SU-DHL-6 (cell line): Measurements from ENCODE around the gene VPREB1.
A peak's percentile ranks its signal among the peaks of the same experiment; 100 is the strongest.

Source experiments
- H2AFZ ChIP-seq: fragments of 200-600 bp; sonication (generic); 2 replicates; pipeline ENCODE4 v1.6.1; 2014; ENCODE audit warnings: low read depth, mild to moderate bottlenecking, moderate library complexity, mixed read lengths, antibody characterized with exemption, low read length; ENCODE audit not compliant: severe bottlenecking
- H3F3A ChIP-seq: fragments of 200-600 bp; shearing (Covaris generic); 2 replicates; pipeline ENCODE4 v1.6.0; 2016; ENCODE audit warnings: antibody characterized with exemption, mild to moderate bottlenecking; ENCODE audit not compliant: insufficient read depth
- H3K27ac ChIP-seq: fragments of 200-600 bp; sonication (generic); 2 replicates; pipeline ENCODE4 v1.5.1; 2016; ENCODE audit warnings: low read depth, mild to moderate bottlenecking, low read length, moderate library complexity, mixed read lengths
- H3K27me3 ChIP-seq: fragments of 200-600 bp; sonication (generic), shearing (Covaris generic); 2 replicates; pipeline ENCODE4 v1.6.0; 2014; ENCODE audit warnings: mild to moderate bottlenecking, low read length
- H3K36me3 ChIP-seq: fragments of 200-600 bp; sonication (generic); 2 replicates; pipeline ENCODE4 v1.6.1; 2014; ENCODE audit warnings: mild to moderate bottlenecking, low read length, mixed read lengths
- H3K4me2 ChIP-seq: fragments of 300-600, 200-600 bp; shearing (Covaris generic), sonication (generic); 2 replicates; pipeline ENCODE4 v1.6.0; 2014; ENCODE audit warnings: low read length, low read depth, mild to moderate bottlenecking; ENCODE audit not compliant: poor library complexity, severe bottlenecking
- H3K4me3 ChIP-seq: fragments of 200-600 bp; sonication (generic); 2 replicates; pipeline ENCODE4 v1.5.1; 2014; ENCODE audit warnings: antibody characterized with exemption, low read length, mild to moderate bottlenecking, mixed read lengths; ENCODE audit not compliant: insufficient read depth, poor library complexity, severe bottlenecking
- H3K79me2 ChIP-seq: fragments of 200-600 bp; sonication (generic); 2 replicates; pipeline ENCODE4 v1.6.1; 2014; ENCODE audit warnings: mild to moderate bottlenecking, low read length, moderate library complexity; ENCODE audit not compliant: insufficient read depth
- H3K9ac ChIP-seq: fragments of 200-600 bp; sonication (generic); 2 replicates; pipeline ENCODE4 v1.7.0; 2014; ENCODE audit warnings: mild to moderate bottlenecking, low read length
- H3K9me2 ChIP-seq: fragments of 200-600 bp; sonication (generic); replicated peaks from 2 replicates; pipeline ENCODE4 v1.6.1; 2014; ENCODE audit warnings: low read length; ENCODE audit not compliant: insufficient read depth
- H3K9me3 ChIP-seq: fragments of 200-600 bp; sonication (generic); 2 replicates; pipeline ENCODE4 v1.6.1; 2014; ENCODE audit warnings: low read length, mixed read lengths; ENCODE audit not compliant: insufficient read depth
- H4K20me1 ChIP-seq: fragments of 200-600 bp; sonication (generic); 2 replicates; pipeline ENCODE4 v1.6.1; 2014; ENCODE audit warnings: low read depth, mild to moderate bottlenecking, antibody characterized with exemption, low read length, moderate library complexity, mixed read lengths
- EZH2phosphoT487 ChIP-seq: fragments of 200-600 bp; sonication (generic), shearing (Covaris generic); conservative IDR thresholded peaks from 2 replicates; pipeline ENCODE4 v1.6.1; 2018; ENCODE audit warnings: mild to moderate bottlenecking, antibody characterized with exemption, low read length, moderate library complexity, mixed read lengths
- TF ChIP-seq, protein P1 (sequence below): fragments of 200-600 bp; sonication (generic); IDR thresholded peaks from one replicate; pipeline ENCODE4 v1.5.1; 2017; ENCODE audit warnings: antibody characterized with exemption, mild to moderate bottlenecking, low read length, moderate library complexity; ENCODE audit not compliant: insufficient read depth, poor library complexity, severe bottlenecking

VPREB1 gene

DNA sequence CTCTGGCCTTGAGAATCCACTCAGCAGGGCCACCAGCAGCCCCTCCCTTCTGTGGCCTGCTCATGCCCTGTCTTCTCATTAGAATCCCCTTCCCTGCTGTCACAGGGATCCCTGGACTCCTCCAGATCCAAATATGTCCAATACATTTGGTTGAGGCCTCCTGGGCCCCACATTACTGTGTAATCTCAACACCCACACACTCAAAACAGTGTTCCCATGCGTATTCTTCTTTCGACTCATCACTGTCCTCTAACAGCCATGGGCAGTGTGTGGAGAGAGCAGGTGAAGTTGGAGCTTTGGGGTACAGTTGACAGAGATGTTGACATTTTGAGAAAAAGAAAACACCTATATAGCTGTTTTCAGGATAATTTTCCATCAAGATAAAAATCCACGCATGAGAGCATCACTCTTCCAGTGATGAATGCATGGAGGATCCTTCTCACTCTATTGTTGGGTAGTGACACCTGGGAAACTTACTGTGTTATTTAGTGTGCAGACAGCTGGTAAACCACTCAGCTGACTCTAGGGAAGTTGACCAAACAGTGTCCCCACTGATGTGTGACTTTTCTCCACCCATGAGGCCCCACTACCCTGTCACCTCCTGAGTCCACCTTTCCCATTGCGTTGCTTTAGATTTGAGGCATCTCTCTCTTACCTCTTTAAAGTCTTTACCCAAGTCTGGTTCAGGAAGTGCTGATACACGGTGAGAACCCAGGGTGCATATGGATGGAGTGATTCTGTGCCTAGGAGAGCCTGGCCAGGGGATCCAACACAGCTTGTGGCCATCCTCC, 28.7 kb upstream of the VPREB1 start:
- Histone ChIP-seq H3K9me3 (no peaks in the 10 kb centered on the region), H3K27ac (no peak overlapping the region), H3K9me2 (no peaks in the 10 kb centered on the region), H3K9ac (no peak overlapping the region), H3K27me3 (no peaks in the 10 kb centered on the region), H3K36me3 (no peaks in the 10 kb centered on the region), H3K4me2 (no peak overlapping the region), H4K20me1 (no peaks in the 10 kb centered on the region), H3K79me2 (no peaks in the 10 kb centered on the region), H3F3A (no peaks in the 10 kb centered on the region; the same call in 1 of the 2 replicates), H2AFZ (no peak overlapping the region), H3K4me3 (no peak overlapping the region)
- TF ChIP-seq, protein P1, sequence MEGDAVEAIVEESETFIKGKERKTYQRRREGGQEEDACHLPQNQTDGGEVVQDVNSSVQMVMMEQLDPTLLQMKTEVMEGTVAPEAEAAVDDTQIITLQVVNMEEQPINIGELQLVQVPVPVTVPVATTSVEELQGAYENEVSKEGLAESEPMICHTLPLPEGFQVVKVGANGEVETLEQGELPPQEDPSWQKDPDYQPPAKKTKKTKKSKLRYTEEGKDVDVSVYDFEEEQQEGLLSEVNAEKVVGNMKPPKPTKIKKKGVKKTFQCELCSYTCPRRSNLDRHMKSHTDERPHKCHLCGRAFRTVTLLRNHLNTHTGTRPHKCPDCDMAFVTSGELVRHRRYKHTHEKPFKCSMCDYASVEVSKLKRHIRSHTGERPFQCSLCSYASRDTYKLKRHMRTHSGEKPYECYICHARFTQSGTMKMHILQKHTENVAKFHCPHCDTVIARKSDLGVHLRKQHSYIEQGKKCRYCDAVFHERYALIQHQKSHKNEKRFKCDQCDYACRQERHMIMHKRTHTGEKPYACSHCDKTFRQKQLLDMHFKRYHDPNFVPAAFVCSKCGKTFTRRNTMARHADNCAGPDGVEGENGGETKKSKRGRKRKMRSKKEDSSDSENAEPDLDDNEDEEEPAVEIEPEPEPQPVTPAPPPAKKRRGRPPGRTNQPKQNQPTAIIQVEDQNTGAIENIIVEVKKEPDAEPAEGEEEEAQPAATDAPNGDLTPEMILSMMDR = no peak
- no peak for TF ChIP-seq EZH2phosphoT487

DNA sequence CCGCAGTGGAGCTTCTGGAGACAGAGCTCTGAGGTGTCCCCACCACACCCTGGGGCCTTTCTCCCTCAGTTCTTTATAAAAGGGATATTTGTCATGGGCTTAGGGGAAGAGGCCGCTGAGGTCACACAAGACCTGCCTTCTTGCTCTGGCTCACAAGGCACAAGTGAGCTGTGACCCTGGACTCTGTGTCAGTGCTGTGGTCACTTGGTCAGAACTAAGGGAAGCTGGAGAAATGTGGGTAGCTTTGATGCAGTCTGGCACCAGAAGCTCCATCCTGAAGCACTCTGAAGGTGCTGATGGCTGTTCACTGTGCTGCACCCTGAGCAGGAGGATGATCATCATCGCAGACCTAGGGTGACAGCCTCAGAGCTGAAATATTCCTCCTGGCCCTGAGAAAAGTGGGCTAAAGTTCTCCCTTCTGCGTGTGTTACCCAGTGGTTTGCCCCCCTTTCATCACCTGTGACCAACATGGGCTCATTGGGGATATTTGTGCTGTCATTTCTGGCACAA, 28.1 kb upstream of the VPREB1 start:
- no peak overlapping the region for H2AFZ ChIP-seq
- no peak for TF ChIP-seq EZH2phosphoT487
- TF ChIP-seq, protein P1 = no peak
- H3K36me3 ChIP-seq = no peaks in the 10 kb centered on the region
- H3K9me3 ChIP-seq = no peaks in the 10 kb centered on the region
- H3F3A ChIP-seq = no peaks in the 10 kb centered on the region; the same call in 1 of the 2 replicates
- H3K9me2 ChIP-seq = no peaks in the 10 kb centered on the region
- no peaks in the 10 kb centered on the region for H3K27me3 ChIP-seq
- H3K4me2 ChIP-seq = no peak overlapping the region
- no peak overlapping the region for H3K4me3 ChIP-seq
- H3K79me2 ChIP-seq = no peaks in the 10 kb centered on the region
- no peak overlapping the region for H3K27ac ChIP-seq
- no peak overlapping the region for H3K9ac ChIP-seq
- no peaks in the 10 kb centered on the region for H4K20me1 ChIP-seq

DNA sequence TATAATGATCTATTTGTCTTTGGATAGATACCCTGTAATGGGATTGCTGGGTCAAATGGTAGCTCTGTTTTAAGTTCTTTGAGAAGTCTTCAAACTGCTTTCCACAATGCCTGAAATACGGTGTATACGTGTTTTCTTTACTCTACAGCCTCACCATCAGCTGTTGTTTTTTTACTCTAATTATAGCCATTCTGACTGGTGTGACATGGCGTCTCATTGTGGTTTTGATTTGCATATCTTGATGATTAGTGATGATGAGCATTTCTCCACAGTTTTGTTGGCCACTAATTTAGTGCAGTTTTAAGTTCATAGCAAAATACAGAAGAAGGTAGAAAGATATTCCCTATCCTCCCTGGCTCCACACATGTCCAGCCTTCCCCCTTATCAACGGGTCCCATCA, 26.3 kb upstream of the VPREB1 start:
- Histone ChIP-seq H3K79me2 (no peaks in the 10 kb centered on the region), H2AFZ (no peak overlapping the region), H3K4me3 (no peak overlapping the region), H3K4me2 (peak overlapping the region; percentile 25), H3K27me3 (no peaks in the 10 kb centered on the region), H3K9ac (no peak overlapping the region), H3K9me3 (no peaks in the 10 kb centered on the region), H3F3A (no peaks in the 10 kb centered on the region; the same call in 1 of the 2 replicates), H4K20me1 (no peaks in the 10 kb centered on the region), H3K9me2 (no peaks in the 10 kb centered on the region), H3K36me3 (no peaks in the 10 kb centered on the region), H3K27ac (no peak overlapping the region)
- no peak for TF ChIP-seq EZH2phosphoT487
- TF ChIP-seq, protein P1 = no peak
